ENCODE measurements around the gene GLDN. TPM values are rescaled to one million over a fixed set of nuclear protein-coding genes. Genes with fewer than 3 reads are reported as not detected.

GLDN gene
- polyA plus RNA-seq, 1 of the 3 experiments (the other 2 are of a cell fraction): not detected

DNA sequence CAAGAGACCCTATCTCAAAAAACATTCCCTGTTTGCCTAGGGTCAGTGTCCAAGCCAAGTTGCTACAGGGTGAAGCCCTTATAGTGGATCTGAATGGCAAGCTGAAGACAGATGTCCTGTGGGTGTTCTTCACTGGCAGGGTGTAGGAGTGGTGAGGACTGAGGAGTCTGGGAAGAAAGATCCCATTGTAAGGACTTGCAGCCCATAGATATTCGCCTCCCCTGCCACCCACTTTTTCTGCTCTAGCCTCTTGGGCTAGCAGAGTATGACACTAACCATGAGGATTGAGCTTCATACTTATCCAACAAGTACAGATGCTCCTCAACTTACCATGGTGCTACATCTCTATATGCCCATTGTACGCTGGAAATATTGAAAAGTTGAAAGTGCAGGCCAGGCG lies 16.3 kb upstream of the GLDN start:
- no peak overlapping the region for H3K9ac ChIP-seq
- ChIA-PET CTCF (no interaction called here), POLR2A (no interaction called here)
- no peak overlapping the region for H3K4me2 ChIP-seq
- no peaks in the 10 kb centered on the region for H3F3A ChIP-seq (replicated peaks; ENCODE audit: insufficient read depth)
- no peaks in the 10 kb centered on the region for H3K27me3 ChIP-seq (ENCODE audit: insufficient read depth)
- H3K9me2 ChIP-seq: no peaks in the 10 kb centered on the region
- no peak overlapping the region for H3K4me3 ChIP-seq (ENCODE audit: low read depth in 2 of 2, low read length in 1 of 2)
- H3K4me1 ChIP-seq (ENCODE audit: control insufficient read depth in 1 of 2, insufficient read depth in 2 of 2, low read depth in 1 of 2, low read length in 1 of 2): no peaks in the 10 kb centered on the region
- no peaks in the 10 kb centered on the region for H4K20me1 ChIP-seq (ENCODE audit: insufficient read depth)
- H3K79me2 ChIP-seq (ENCODE audit: insufficient read depth): no peaks in the 10 kb centered on the region
- H3K36me3 ChIP-seq (replicated peaks in 1 of 2; ENCODE audit: control insufficient read depth in 1 of 2, insufficient read depth in 2 of 2, low read length in 1 of 2): no peaks in the 10 kb centered on the region
- no peaks in the 10 kb centered on the region for H3K9me3 ChIP-seq
- H3K27ac ChIP-seq (ENCODE audit: low read depth in 2 of 2, low read length in 1 of 2): no peak overlapping the region
- H2AFZ ChIP-seq (ENCODE audit: low read depth): no peak overlapping the region
- WGBS (ENCODE audit: low lambda C conversion rate): 33% methylated on average over 3 of the region's 3 CpGs
- TF ChIP-seq GATA2 (CRISPR knock-in tag; IDR thresholded peaks at IDR 0.05) (no peak), CHD2 (IDR thresholded peaks at IDR 0.05; ENCODE audit: low read length, partially characterized antibody) (no peak), EZH2phosphoT487 (IDR thresholded peaks at IDR 0.05; ENCODE audit: borderline replicate concordance, low read depth) (no peak), SIN3A (IDR thresholded peaks at IDR 0.05; ENCODE audit: borderline replicate concordance, low read depth, low read length) (no peak), RXRA (IDR thresholded peaks at IDR 0.05; ENCODE audit: borderline replicate concordance, low read depth) (no peak), TAF1 (IDR thresholded peaks at IDR 0.05; ENCODE audit: borderline replicate concordance, low read depth, low read length) (no peak), USF2 (IDR thresholded peaks at IDR 0.05; ENCODE audit: borderline replicate concordance, low read depth, low read length) (no peak), FOXJ3 (CRISPR knock-in tag; IDR thresholded peaks at IDR 0.05) (no peak), RFX5 (IDR thresholded peaks at IDR 0.05; ENCODE audit: low read length) (no peak), MEF2A (IDR thresholded peaks at IDR 0.05; ENCODE audit: borderline replicate concordance, low read depth) (no peak)
- TF ChIP-seq, protein P1, sequence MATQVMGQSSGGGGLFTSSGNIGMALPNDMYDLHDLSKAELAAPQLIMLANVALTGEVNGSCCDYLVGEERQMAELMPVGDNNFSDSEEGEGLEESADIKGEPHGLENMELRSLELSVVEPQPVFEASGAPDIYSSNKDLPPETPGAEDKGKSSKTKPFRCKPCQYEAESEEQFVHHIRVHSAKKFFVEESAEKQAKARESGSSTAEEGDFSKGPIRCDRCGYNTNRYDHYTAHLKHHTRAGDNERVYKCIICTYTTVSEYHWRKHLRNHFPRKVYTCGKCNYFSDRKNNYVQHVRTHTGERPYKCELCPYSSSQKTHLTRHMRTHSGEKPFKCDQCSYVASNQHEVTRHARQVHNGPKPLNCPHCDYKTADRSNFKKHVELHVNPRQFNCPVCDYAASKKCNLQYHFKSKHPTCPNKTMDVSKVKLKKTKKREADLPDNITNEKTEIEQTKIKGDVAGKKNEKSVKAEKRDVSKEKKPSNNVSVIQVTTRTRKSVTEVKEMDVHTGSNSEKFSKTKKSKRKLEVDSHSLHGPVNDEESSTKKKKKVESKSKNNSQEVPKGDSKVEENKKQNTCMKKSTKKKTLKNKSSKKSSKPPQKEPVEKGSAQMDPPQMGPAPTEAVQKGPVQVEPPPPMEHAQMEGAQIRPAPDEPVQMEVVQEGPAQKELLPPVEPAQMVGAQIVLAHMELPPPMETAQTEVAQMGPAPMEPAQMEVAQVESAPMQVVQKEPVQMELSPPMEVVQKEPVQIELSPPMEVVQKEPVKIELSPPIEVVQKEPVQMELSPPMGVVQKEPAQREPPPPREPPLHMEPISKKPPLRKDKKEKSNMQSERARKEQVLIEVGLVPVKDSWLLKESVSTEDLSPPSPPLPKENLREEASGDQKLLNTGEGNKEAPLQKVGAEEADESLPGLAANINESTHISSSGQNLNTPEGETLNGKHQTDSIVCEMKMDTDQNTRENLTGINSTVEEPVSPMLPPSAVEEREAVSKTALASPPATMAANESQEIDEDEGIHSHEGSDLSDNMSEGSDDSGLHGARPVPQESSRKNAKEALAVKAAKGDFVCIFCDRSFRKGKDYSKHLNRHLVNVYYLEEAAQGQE (IDR thresholded peaks at IDR 0.05; ENCODE audit: low read depth, low read length): no peak
- no peak for DNase-seq

DNA sequence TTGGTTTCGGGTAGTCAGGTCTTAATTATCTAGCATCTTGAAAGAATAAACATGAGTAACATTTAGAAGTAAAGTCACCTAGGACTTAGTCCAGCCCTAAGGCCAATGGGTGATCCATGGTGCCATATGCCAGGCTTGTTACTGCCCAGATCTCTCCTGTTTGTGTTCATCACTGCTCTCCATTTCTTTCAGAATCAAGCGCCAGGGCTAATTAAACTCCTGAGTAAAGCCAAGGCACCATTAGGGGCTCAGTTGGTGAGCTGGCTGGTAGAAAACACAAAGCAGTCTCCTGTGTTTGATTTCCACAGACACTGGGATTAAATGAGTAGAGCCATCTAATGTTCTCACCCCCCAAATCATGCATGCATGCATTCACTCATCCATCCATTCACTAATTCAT lies 14.4 kb upstream of the GLDN start:
- no peak for DNase-seq
- Histone ChIP-seq H2AFZ (ENCODE audit: low read depth) (no peak overlapping the region), H3K4me3 (ENCODE audit: low read depth in 2 of 2, low read length in 1 of 2) (no peak overlapping the region), H4K20me1 (ENCODE audit: insufficient read depth) (no peaks in the 10 kb centered on the region), H3K4me1 (ENCODE audit: control insufficient read depth in 1 of 2, insufficient read depth in 2 of 2, low read depth in 1 of 2, low read length in 1 of 2) (no peaks in the 10 kb centered on the region), H3K9me2 (no peaks in the 10 kb centered on the region), H3K27ac (ENCODE audit: low read depth in 2 of 2, low read length in 1 of 2) (no peak overlapping the region), H3F3A (replicated peaks; ENCODE audit: insufficient read depth) (no peaks in the 10 kb centered on the region), H3K27me3 (ENCODE audit: insufficient read depth) (no peaks in the 10 kb centered on the region), H3K9ac (no peak overlapping the region), H3K36me3 (replicated peaks in 1 of 2; ENCODE audit: control insufficient read depth in 1 of 2, insufficient read depth in 2 of 2, low read length in 1 of 2) (no peaks in the 10 kb centered on the region), H3K4me2 (no peak overlapping the region), H3K9me3 (no peaks in the 10 kb centered on the region), H3K79me2 (ENCODE audit: insufficient read depth) (no peaks in the 10 kb centered on the region)
- ChIA-PET POLR2A (no interaction called here), CTCF (no interaction called here)
- WGBS (ENCODE audit: low lambda C conversion rate): 83% methylated on average over 1 of the region's 2 CpGs
- TF ChIP-seq TEAD4 (IDR thresholded peaks at IDR 0.05; ENCODE audit: borderline replicate concordance, insufficient read depth) (no peak), MXI1 (IDR thresholded peaks at IDR 0.05; ENCODE audit: low read depth, low read length) (no peak), CHD2 (IDR thresholded peaks at IDR 0.05; ENCODE audit: low read length, partially characterized antibody) (no peak), GATA2 (CRISPR knock-in tag; IDR thresholded peaks at IDR 0.05) (no peak), RFX5 (IDR thresholded peaks at IDR 0.05; ENCODE audit: low read length) (no peak), NRF1 (IDR thresholded peaks at IDR 0.05; ENCODE audit: low read depth, low read length) (no peak), TCF12 (IDR thresholded peaks at IDR 0.05) (no peak), EP300 (IDR thresholded peaks at IDR 0.05; ENCODE audit: borderline replicate concordance in 1 of 2, low read depth in 1 of 2, low read length in 1 of 2) (no peak), YY1 (IDR thresholded peaks at IDR 0.05; ENCODE audit: low read depth) (no peak), EZH2phosphoT487 (IDR thresholded peaks at IDR 0.05; ENCODE audit: borderline replicate concordance, low read depth) (no peak), FOXM1 (IDR thresholded peaks at IDR 0.05; ENCODE audit: low read depth) (no peak), RCOR1 (IDR thresholded peaks at IDR 0.05; ENCODE audit: low read length) (no peak)
- TF ChIP-seq, protein P1 (IDR thresholded peaks at IDR 0.05; ENCODE audit: low read depth, low read length): no peak

Data from SK-N-SH (cell line).